GM21576 (cell line): Measurements from ENCODE around the gene POLR2A.
A peak's percentile ranks its signal among the peaks of the same experiment; 100 is the strongest.

Source experiments
- ATAC-seq: cut with Tn5 transposase; IDR thresholded peaks from one replicate; pipeline ENCODE4 v1.9.1; 2021; ENCODE audit warnings: mild to moderate bottlenecking, moderate library complexity; ENCODE audit not compliant: unreplicated experiment

The POLR2A gene

GRCh38 chr17:7484067-7484918, at the start of gene POLR2A:
POLR2A (plus strand) TSS chr17:7484366.
- ATAC-seq: peak; percentile 55

DNA sequence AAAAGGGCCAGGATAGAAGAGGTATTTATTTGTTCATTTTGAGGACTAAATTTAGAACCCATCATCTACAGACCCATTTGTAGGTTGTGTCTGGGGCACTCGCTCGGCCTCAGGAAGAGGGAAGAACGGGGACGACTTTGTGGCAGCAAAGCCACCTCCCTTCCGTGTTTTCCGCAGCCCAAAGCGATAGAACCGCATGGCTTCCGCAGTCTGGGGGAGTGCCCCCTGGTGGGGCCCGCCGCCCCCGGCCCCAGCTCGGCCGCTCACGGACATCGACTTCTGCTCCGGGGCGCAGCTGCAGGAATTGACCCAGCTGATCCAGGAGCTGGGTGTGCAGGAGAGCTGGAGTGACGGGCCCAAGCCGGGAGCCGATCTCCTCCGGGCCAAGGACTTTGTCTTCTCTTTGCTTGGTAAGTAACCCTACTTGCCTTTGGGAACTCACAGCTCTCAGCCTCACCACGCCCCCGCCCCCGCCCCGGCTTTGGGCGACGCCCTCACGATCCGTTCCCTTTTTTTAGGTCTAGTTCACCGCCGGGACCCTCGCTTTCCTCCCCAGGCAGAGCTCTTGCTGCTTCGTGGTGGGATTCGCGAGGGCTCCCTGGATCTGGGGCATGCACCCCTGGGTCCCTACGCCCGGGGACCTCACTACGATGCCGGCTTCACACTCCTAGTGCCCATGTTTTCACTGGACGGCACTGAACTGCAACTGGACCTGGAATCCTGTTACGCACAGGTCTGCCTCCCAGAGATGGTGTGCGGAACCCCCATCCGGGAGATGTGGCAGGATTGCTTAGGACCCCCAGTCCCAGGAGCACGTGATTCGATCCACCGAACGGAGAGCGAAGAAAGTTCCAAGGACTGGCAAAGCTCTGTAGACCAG, 48.2 kb upstream of the POLR2A start:
- peak; percentile 19 for ATAC-seq

DNA sequence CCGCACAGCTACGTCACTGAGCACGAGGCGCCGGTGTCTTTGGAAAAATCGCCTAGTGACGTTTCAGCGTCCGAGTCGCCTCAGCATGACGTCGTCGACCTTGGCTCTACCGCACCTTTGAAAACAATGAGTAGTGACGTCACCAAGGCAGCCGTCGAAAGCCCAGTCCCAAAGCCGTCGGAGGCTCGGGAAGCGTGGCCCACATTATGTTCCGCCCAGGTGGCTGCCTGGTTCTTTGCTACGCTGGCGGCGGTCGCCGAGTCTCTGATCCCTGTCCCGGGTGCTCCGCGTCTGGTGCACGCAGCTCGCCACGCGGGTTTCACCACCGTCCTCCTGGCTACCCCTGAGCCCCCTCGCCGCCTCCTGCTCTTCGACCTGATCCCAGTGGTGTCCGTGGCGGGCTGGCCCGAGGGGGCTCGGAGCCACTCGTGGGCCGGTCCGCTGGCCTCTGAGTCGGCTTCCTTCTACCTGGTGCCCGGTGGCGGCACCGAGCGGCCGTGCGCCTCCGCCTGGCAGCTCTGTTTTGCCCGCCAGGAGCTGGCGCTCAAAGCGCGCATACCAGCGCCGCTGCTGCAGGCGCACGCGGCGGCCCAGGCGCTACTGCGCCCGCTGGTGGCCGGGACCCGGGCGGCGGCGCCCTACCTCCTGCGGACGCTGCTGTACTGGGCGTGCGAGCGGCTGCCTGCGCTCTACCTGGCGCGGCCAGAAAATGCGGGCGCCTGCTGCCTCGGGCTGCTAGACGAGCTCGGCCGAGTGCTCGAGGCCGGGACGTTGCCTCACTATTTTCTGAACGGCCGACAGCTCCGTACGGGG, 47.4 kb upstream of the POLR2A start:
- peak; percentile 36 for ATAC-seq

DNA sequence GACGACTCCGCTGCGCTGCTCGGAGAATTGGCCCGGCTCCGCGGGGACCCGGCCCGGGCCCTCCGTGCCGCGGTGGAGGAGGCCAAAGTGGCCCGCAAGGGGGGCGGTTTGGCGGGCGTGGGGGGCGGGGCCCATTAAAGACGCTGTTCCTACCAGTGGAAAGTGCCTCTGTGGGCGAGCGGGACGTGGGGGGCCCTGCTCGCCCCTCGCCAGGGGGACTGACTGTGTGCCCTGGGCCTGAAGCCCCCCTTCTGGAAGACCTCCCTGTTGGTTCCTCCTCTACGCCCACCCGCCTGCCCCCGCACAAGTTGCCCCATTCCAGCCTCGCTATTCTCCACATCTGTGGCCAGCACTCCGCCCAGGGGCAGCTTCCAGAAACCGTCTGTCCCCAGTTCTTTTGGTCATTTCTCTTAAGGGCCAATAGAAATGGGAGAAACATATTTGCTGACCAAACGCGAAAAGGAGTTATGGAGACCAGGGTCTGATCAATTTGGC, 46.8 kb upstream of the POLR2A start:
- ATAC-seq: no peak

DNA sequence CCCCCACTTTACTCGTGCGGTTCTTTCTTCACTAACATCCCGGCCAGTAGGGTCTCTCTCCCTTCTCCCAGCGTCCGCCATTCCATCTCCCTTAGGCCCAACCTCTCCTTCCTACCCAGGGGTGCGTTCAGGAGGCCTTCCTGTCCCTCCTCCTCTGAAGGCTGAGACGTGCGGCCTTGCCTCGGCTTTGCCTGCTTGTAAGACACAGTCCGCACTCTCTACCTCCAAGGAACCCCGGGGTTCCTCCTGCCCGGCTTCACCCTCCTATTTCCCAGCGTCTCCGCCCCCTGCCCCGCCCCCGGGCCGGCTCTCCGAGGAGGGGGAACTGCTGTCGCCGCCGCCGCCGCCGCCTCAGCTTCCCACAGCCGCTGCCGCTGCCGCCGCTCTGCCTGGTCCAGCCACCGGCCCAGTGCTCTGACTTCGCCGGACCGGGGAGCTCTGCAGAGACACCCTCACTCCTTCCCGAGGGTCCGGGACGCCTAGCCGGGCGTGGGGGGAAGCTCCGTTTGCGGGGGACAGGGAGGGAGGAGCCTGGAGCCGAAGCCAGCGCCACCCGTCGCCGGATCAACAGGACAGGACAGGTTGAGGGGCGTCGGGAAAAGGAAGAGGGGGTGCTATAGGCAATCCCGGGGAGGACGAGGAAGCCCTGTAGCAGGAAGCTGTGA, 46.1 kb upstream of the POLR2A start:
- no peak for ATAC-seq

DNA sequence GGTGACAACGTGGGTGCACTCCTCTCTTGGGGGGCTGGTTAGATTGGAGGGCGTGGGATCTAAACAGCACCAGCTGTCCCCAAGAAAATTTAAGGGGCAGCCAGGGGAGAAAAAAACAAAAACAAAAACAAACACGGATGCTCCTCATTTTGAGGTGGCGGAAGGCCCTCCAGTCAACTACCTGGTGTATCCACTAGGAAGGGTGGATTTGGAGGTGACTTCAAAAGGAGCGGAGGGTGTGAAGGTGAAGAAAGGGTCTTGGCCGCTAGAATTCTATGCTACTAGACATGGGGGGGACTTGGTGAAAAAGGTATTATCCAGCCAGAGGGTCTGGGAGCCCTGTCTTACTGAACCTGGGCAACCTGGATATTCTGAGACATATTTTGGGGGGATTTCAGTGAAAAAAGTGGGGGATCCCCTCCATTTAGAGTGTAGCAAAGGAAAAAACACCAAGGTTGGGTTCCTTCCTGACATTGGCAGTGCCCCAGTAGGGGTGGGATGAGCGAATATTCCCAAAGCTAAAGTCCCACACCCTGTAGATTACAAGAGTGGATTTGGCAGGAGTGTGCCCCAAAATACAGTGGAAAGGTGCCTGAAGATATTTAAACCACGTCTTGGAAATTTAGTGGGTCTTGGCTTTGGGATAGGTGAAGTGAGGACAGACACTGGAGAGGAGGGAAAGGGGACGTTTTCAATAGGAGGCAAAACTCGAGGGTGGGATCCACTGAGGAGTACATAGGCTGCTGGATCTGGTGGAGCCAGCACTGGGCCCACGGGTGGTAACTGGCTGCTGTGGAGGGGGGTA, 45.3 kb upstream of the POLR2A start:
- ATAC-seq: no peak

DNA sequence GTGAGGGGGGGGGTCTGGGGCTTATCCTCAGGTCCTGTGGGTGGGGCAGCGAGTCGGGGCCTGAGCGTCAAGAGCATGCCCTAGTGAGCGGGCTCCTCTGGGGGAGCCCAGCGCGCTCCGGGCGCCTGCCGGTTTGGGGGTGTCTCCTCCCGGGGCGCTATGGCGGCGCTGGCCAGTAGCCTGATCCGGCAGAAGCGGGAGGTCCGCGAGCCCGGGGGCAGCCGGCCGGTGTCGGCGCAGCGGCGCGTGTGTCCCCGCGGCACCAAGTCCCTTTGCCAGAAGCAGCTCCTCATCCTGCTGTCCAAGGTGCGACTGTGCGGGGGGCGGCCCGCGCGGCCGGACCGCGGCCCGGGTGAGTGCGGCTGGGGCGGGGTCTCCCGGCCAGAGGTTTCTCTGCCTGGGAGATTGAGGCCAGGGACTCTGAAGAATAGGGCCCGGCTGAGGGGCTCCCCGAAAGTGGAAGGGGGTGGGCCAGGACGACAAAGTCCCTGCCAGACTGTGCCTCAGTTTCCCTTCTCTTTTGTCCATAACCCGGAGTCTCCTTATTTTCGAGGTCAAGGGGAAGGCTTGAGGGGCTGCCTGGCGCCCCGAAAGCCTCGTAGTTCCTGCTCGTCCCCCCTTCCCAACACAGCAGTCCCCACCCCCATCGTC, 44.6 kb upstream of the POLR2A start, which contains the start of gene FGF11:
TSS of gene FGF11 (plus strand) at position 51 of the 651 bp plus-strand sequence. CDS start at position 160, 109 bp downstream.
- ATAC-seq: no peak

GRCh38 chr17:7440113-7440833, 43.9 kb upstream of the POLR2A start:
- no peak for ATAC-seq

DNA sequence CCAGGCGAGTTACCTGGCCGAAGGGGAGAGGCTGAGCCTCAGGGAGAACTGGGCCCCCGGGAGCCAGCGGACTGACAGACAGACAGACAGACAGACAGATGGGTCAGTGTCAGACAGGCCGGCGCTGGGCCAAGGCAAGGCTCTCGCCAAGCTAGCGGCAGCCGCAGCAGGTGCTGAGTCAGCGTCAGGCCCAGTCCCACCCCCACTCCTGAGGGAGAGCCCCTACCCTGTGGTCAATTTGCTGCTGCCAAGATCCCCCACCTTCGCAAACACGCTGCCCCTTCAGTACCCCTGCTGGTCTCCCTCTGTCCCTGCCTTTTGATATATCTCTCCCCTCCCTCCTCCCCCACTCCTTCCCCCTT, 43.4 kb upstream of the POLR2A start:
- no peak for ATAC-seq

GRCh38 chr17:7441266-7441665, 42.9 kb upstream of the POLR2A start:
- ATAC-seq: no peak

GRCh38 chr17:7442142-7442541, 42.0 kb upstream of the POLR2A start:
- no peak for ATAC-seq

- ATAC-seq: no peak
Measured at GRCh38 chr17:7443499-7444485, 40.4 kb upstream of the POLR2A start.

- no peak for ATAC-seq
Measured at GRCh38 chr17:7444682-7445618, 39.2 kb upstream of the POLR2A start, which contains the start of gene CHRNB1. CHRNB1 (plus strand) TSS chr17:7445061; CDS start chr17:7445128, 67 bp downstream.

DNA sequence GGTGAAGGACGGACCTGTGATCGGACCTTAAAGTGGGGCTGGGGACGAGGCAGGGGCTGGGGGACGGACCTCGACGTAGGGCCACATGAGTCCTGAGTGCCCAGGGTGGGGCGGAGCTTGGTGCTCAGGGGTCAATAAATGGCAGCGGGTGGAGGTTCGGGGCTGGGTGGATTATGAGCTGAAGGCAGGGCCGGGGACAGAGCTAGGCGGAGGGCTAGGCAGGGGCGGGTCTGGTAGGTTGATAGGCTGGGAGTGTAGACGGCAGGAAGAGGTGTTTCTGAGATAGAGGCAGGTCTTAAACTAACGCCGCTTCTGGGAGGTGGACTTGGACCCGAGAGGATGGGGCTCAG, 38.6 kb upstream of the POLR2A start:
- no peak for ATAC-seq

DNA sequence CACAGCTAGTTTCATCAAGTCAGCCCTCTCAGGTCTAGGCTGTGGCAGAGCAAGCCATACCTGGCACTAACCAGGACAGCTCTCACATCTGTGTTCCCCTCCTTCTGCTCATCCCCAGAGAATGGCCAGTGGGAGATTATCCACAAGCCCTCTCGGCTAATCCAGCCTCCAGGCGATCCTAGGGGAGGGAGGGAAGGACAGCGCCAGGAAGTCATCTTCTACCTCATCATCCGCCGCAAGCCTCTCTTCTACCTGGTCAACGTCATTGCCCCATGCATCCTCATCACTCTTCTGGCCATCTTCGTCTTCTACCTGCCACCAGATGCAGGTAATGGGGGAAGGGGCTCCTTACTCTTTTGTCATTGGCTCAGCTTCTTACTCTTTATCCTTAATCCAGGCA, 35.7 kb upstream of the POLR2A start:
- no peak for ATAC-seq

GRCh38 chr17:7459961-7460545, 24.1 kb upstream of the POLR2A start:
- no peak for ATAC-seq
